ENCODE measurements around the gene MEG3.

DNA sequence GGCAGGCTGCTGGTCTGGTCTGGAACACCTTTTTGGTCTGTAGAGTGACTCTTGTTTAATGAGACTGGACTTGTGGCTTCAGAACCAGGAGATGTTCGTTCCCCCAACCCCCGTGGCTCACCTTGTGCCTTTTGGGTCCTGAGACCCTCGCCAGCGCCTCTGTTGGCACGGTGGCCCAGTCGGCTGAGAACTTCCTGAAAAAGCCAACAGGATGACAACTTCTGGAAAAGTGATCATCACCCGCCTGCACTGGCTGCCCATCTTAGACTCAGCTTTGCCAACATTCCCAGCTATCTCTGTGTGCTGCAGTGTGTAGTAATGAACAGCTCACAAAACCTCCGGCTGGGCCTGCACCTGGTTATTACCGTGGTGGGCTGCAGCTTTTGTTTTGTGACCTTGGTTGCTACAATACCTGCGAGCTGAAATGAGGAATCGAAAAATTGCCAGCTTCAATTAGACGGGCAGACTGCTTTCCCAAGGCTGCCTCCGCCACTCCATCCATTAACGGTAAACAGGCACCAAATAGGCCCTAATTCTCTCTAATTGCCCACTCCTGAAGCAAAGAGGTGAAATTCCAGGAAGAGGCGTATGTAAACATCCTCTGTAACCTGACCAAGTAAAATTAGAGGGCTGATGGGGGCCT lies 16.0 kb downstream of the MEG3 start:
- TF ChIP-seq POLR2AphosphoS5 (IDR thresholded peaks at IDR 0.05; ENCODE audit: borderline replicate concordance, low read depth, low read length): no peak
- TF ChIP-seq EZH2 (IDR thresholded peaks at IDR 0.05): no peak
- TF ChIP-seq FOXP2 (optimal IDR thresholded peaks at IDR 0.05; ENCODE audit: control extremely low read depth, extremely low read length, insufficient read depth): no peak

All from SK-N-MC (cell line).